ENCODE results near the gene BRME1.
"Not testable (repeated sequence)": the region's sequence is repeated elsewhere in the genome, so short reads cannot be mapped to it uniquely, and the experiment has no call there.

BRME1 gene

DNA sequence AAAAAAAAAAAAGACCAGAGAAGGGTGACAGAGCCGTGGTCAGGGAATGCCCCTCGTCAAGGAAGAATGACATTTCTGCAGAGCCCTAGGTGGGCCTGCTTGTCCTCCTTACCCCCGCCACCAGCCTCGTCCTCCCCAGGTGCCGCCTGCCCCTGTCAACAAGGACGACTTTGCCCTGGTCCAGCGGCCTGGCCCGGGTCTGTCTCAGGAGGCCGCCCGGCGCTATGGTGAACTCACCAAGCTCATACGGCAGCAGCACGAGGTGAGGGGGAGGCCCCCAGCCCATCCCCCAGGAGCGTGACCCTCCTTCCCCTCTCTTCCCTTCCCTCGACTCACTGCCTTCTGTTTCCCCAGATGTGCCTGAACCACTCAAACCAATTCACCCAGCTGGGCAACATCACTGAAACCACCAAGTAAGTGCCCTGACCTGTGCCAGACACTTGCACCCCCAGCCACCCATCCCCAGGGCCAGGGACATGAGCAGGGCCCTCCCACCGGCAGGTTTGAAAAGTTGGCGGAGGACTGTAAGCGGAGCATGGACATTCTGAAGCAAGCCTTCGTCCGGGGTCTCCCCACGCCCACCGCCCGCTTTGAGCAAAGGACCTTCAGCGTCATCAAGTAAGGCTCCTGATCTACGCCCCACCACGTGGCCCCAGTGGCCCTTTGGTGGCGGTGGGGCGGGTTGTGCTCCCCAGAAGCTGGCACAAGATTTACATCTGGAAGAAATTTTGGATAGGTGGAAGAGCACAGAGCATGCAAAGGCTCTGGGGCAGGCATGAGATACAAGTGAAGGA lies 17.5 kb upstream of the BRME1 start:
- Histone ChIP-seq H3K9me3 (no peaks in the 10 kb centered on the region), H3K27ac (no peak overlapping the region), H3K36me3 (peaks cover 68% of the 10 kb centered on the region), H3K27me3 (no peaks in the 10 kb centered on the region), H3K4me3 (ENCODE audit: low read depth in 1 of 2, low read length in 1 of 2) (no peak overlapping the region), H3K4me1 (ENCODE audit: control insufficient read depth in 1 of 2, insufficient read depth in 1 of 2, low read depth in 1 of 2, low read length in 1 of 2) (no peaks in the 10 kb centered on the region)
- TF ChIP-seq CTCF (IDR thresholded peaks at IDR 0.05), result no peak

GRCh38 chr19:13922118-13922517 lies 16.2 kb upstream of the BRME1 start:
- peaks cover 59% of the 10 kb centered on the region for H3K36me3 ChIP-seq
- H3K9me3 ChIP-seq; H3K27ac ChIP-seq; H3K4me1 ChIP-seq (ENCODE audit: control insufficient read depth in 1 of 2, insufficient read depth in 1 of 2, low read depth in 1 of 2, low read length in 1 of 2); H3K4me3 ChIP-seq (ENCODE audit: low read depth in 1 of 2, low read length in 1 of 2); H3K27me3 ChIP-seq: not testable (repeated sequence)

GRCh38 chr19:13920940-13921747 lies 15.2 kb upstream of the BRME1 start:
- H3K27me3 ChIP-seq, result no peaks in the 10 kb centered on the region
- no peak for TF ChIP-seq CTCF (IDR thresholded peaks at IDR 0.05)
- no peaks in the 10 kb centered on the region for H3K9me3 ChIP-seq
- H3K4me1 ChIP-seq (ENCODE audit: control insufficient read depth in 1 of 2, insufficient read depth in 1 of 2, low read depth in 1 of 2, low read length in 1 of 2), result no peaks in the 10 kb centered on the region
- peaks cover 53% of the 10 kb centered on the region for H3K36me3 ChIP-seq
- no peak overlapping the region for H3K4me3 ChIP-seq (ENCODE audit: low read depth in 1 of 2, low read length in 1 of 2)
- H3K27ac ChIP-seq, result no peak overlapping the region

DNA sequence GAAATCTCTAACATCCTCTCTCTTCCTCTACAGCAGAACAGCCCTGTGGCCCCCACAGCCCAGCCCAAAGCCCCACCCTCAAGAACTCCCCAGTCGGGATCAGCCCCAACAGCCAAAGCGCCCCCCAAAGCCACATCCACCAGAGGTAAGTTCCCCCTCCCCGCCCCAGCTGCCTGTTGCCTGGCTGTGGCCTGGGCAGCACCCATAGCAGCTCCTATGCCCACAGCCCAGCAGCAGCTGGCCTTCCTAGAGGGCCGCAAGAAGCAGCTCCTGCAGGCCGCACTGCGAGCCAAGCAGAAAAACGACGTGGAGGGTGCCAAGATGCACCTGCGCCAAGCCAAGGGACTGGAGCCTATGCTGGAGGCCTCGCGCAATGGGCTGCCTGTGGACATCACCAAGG lies 14.6 kb upstream of the BRME1 start:
- H3K36me3 ChIP-seq, result peaks cover 57% of the 10 kb centered on the region
- no peaks in the 10 kb centered on the region for H3K9me3 ChIP-seq
- no peak overlapping the region for H3K27ac ChIP-seq
- no peaks in the 10 kb centered on the region for H3K4me1 ChIP-seq (ENCODE audit: control insufficient read depth in 1 of 2, insufficient read depth in 1 of 2, low read depth in 1 of 2, low read length in 1 of 2)
- no peak for TF ChIP-seq CTCF (IDR thresholded peaks at IDR 0.05)
- no peaks in the 10 kb centered on the region for H3K27me3 ChIP-seq
- no peak overlapping the region for H3K4me3 ChIP-seq (ENCODE audit: low read depth in 1 of 2, low read length in 1 of 2)

GRCh38 chr19:13918726-13919411 lies 13.0 kb upstream of the BRME1 start:
- Histone ChIP-seq H3K9me3 (no peaks in the 10 kb centered on the region), H3K36me3 (peaks cover 58% of the 10 kb centered on the region), H3K4me3 (ENCODE audit: low read depth in 1 of 2, low read length in 1 of 2) (no peak overlapping the region), H3K4me1 (ENCODE audit: control insufficient read depth in 1 of 2, insufficient read depth in 1 of 2, low read depth in 1 of 2, low read length in 1 of 2) (no peaks in the 10 kb centered on the region), H3K27me3 (no peaks in the 10 kb centered on the region), H3K27ac (no peak overlapping the region)
- no peak for TF ChIP-seq CTCF (IDR thresholded peaks at IDR 0.05)

All from neutrophil (primary cell).